ENCODE data around the gene CDK6. TPM values are rescaled to one million over a fixed set of nuclear protein-coding genes. Genes with fewer than 3 reads are reported as not detected.

Gene CDK6
- total and polyA plus RNA-seq, 10 of the 15 experiments (the other 5 are each of a cell fraction or from before 2014, with no cell fraction given) = 8.0 to 118 (median 45.8) TPM

GRCh38 chr7:92848851-92849250, 12.5 kb upstream of the CDK6 start:
- DNase-seq (ENCODE audit: low read depth, low spot score) (no peak), ATAC-seq (no peak), FAIRE-seq (no peak)
- in situ Hi-C loops (cut with MboI) = no loop called here
- Histone ChIP-seq H2AFZ (ENCODE audit: control insufficient read depth, low read depth, low read length) (no peak overlapping the region), H4K20me1 (ENCODE audit: control insufficient read depth, insufficient read depth) (no peaks in the 10 kb centered on the region), H3K27ac (ENCODE audit: control insufficient read depth, insufficient read depth) (no peak overlapping the region), H3K4me1 (ENCODE audit: control insufficient read depth, insufficient read depth, low read length) (no peaks in the 10 kb centered on the region), H3K27me3 (replicated peaks in 1 of 2; ENCODE audit: control insufficient read depth in 2 of 2, insufficient read depth in 2 of 2, low read length in 1 of 2) (no peaks in the 10 kb centered on the region), H3K4me2 (ENCODE audit: control insufficient read depth, insufficient read depth) (no peak overlapping the region), H3K9ac (ENCODE audit: control insufficient read depth, insufficient read depth, low read length) (no peak overlapping the region), H3K4me3 (no peak overlapping the region), H3K9me3 (replicated peaks; ENCODE audit: control insufficient read depth, insufficient read depth, low read length) (no peaks in the 10 kb centered on the region; the same call in 2 of the 3 replicates), H3K36me3 (ENCODE audit: control insufficient read depth in 2 of 2, insufficient read depth in 2 of 2, low read length in 1 of 2) (no peaks in the 10 kb centered on the region), H3K79me2 (ENCODE audit: control insufficient read depth, insufficient read depth, low read length) (no peaks in the 10 kb centered on the region)
- intact Hi-C loops (cut with micrococcal nuclease; ENCODE audit: unreplicated experiment) = no loop called here
- BruUV-seq (replicated peaks) = no TSS peak
- no peak for TF ChIP-seq PKNOX1 (IDR thresholded peaks at IDR 0.05)
- no peak for TF ChIP-seq POLR2A (IDR thresholded peaks at IDR 0.05; ENCODE audit: low read depth, low read length)
- TF ChIP-seq MYC (IDR thresholded peaks at IDR 0.05; ENCODE audit: insufficient read depth, insufficient read length, insufficient replicate concordance, low read length, severe bottlenecking) = no peak
- no peak for TF ChIP-seq ZNF687 (IDR thresholded peaks at IDR 0.05)
- TF ChIP-seq ZZZ3 (IDR thresholded peaks at IDR 0.05; ENCODE audit: control insufficient read depth, insufficient read length, low read depth) = no peak
- no peak for TF ChIP-seq EZH2 (IDR thresholded peaks at IDR 0.05; ENCODE audit: borderline replicate concordance, control insufficient read depth, low read depth, low read length)
- no peak for TF ChIP-seq KDM1A (IDR thresholded peaks at IDR 0.05; ENCODE audit: borderline replicate concordance)
- no peak for TF ChIP-seq USF2 (IDR thresholded peaks at IDR 0.05; ENCODE audit: borderline replicate concordance, low read depth, low read length)
- TF ChIP-seq NR2C2 (IDR thresholded peaks at IDR 0.05; ENCODE audit: borderline replicate concordance, control insufficient read depth, insufficient read length, low read depth) = no peak
- no peak for TF ChIP-seq NKRF (conservative IDR thresholded peaks at IDR 0.05)
- TF ChIP-seq RFX5 (IDR thresholded peaks at IDR 0.05; ENCODE audit: low read depth, low read length) = no peak
- no peak for TF ChIP-seq MXI1 (IDR thresholded peaks at IDR 0.05; ENCODE audit: low read depth, low read length)
- TF ChIP-seq NRF1 (conservative IDR thresholded peaks at IDR 0.05; ENCODE audit: low read depth, low read length) = no peak
- TF ChIP-seq TCF12 (IDR thresholded peaks at IDR 0.05; ENCODE audit: low read depth, low read length) = no peak
- TF ChIP-seq GATAD2B (conservative IDR thresholded peaks at IDR 0.05; ENCODE audit: low read depth) = no peak
- RAD21 ChIA-PET (ENCODE audit: unreplicated experiment) = no interaction called here
- SMC1A ChIA-PET (ENCODE audit: uncharacterized antibody, unreplicated experiment) = interaction anchor here (1.5 to 2.1 kb wide), 3 partner anchors 9 to 26 kb away, joined by 4 to 9 read pairs (median 7); no protein-coding TSS in a partner anchor
- 96% methylated on average over 3 of the region's 3 CpGs for WGBS (ENCODE audit: insufficient coverage, insufficient replicate concordance, low lambda C conversion rate, missing lambda C conversion rate)
- POLR2A ChIA-PET = no interaction called here
- CTCF ChIA-PET = no interaction called here

Measured in GM12878 (cell line).